ENCODE data around the gene ABCF3. TPM values are rescaled to one million over a fixed set of nuclear protein-coding genes. Genes with fewer than 3 reads are reported as not detected.

Gene ABCF3
- total RNA-seq, 120 experiments from 2014 or later, result 72.1 to 140 (median 98.1) TPM

Small RNA genes within 50 kb of the gene (microRNA-seq; reads per million reads assigned to microRNA genes)
- 106 to 1,114 (median 220) reads per million in 43 experiments for gene MIR1224

Other genes starting within 250 kb of the ABCF3 start
- 100 to 1,000 TPM in 98 of 120 experiments, 10 to 100 TPM in 22; 66.9 to 160 (median 119) TPM for gene ABCC5, start 168.3 kb upstream of the ABCF3 start, total RNA-seq
- not detected for gene HTR3D, start 154.5 kb upstream of the ABCF3 start, total RNA-seq
- gene HTR3C, start 133.2 kb upstream of the ABCF3 start, total RNA-seq, result not detected
- not detected for gene HTR3E, start 89.1 kb upstream of the ABCF3 start, total RNA-seq
- 10 to 100 TPM; 35.0 to 63.0 (median 44.9) TPM for gene EIF2B5, start 50.8 kb upstream of the ABCF3 start, total RNA-seq
- 10 to 100 TPM; 48.6 to 82.7 (median 65.1) TPM for gene DVL3, start 30.8 kb upstream of the ABCF3 start, total RNA-seq
- 100 to 1,000 TPM; 297 to 743 (median 543) TPM for gene AP2M1, start 11.3 kb upstream of the ABCF3 start, total RNA-seq
- 100 to 1,000 TPM in 1 of 120 experiments, 10 to 100 TPM in 119; 22.0 to 127 (median 48.6) TPM for gene VWA5B2, start 43.4 kb downstream of the ABCF3 start, total RNA-seq
- 10 to 100 TPM; 10.2 to 27.1 (median 17.8) TPM for gene ALG3, start 62.8 kb downstream of the ABCF3 start, total RNA-seq
- gene EEF1AKMT4, start 63.5 kb downstream of the ABCF3 start, total RNA-seq, result 1 to 10 TPM in 9 of 120 experiments, under 1 TPM in 71, not detected in 40; 0.25 to 1.6 (median 0.52) TPM
- 10 to 100 TPM; 12.9 to 76.7 (median 45.6) TPM for gene CAMK2N2, start 75.4 kb downstream of the ABCF3 start, total RNA-seq
- 10 to 100 TPM in 114 of 120 experiments, 1 to 10 TPM in 6; 2.6 to 38.7 (median 18.0) TPM for gene ECE2, start 89.8 kb downstream of the ABCF3 start, total RNA-seq
- gene PSMD2, start 113.0 kb downstream of the ABCF3 start, total RNA-seq, result 100 to 1,000 TPM; 147 to 269 (median 208) TPM
- 100 to 1,000 TPM; 152 to 287 (median 190) TPM for gene EIF4G1, start 128.4 kb downstream of the ABCF3 start, total RNA-seq
- 100 to 1,000 TPM in 106 of 120 experiments, 10 to 100 TPM in 14; 76.8 to 195 (median 128) TPM for gene FAM131A, start 151.4 kb downstream of the ABCF3 start, total RNA-seq
- 10 to 100 TPM; 11.7 to 50.5 (median 26.1) TPM for gene CLCN2, start 175.4 kb downstream of the ABCF3 start, total RNA-seq
- gene POLR2H, start 175.5 kb downstream of the ABCF3 start, total RNA-seq, result 10 to 100 TPM; 27.9 to 64.8 (median 47.7) TPM
- 10 to 100 TPM in 1 of 120 experiments, 1 to 10 TPM in 118, under 1 TPM in 1; 0.95 to 11.7 (median 3.5) TPM for gene THPO, start 192.0 kb downstream of the ABCF3 start, total RNA-seq
- 100 to 1,000 TPM in 1 of 120 experiments, 10 to 100 TPM in 119; 28.5 to 110 (median 60.9) TPM for gene CHRD, start 193.9 kb downstream of the ABCF3 start, total RNA-seq